ENCODE measurements around the gene SAC3D1.

GRCh38 chr11:65057526-65057925, 16.5 kb downstream of the SAC3D1 start:
- TF ChIP-seq, protein P1, sequence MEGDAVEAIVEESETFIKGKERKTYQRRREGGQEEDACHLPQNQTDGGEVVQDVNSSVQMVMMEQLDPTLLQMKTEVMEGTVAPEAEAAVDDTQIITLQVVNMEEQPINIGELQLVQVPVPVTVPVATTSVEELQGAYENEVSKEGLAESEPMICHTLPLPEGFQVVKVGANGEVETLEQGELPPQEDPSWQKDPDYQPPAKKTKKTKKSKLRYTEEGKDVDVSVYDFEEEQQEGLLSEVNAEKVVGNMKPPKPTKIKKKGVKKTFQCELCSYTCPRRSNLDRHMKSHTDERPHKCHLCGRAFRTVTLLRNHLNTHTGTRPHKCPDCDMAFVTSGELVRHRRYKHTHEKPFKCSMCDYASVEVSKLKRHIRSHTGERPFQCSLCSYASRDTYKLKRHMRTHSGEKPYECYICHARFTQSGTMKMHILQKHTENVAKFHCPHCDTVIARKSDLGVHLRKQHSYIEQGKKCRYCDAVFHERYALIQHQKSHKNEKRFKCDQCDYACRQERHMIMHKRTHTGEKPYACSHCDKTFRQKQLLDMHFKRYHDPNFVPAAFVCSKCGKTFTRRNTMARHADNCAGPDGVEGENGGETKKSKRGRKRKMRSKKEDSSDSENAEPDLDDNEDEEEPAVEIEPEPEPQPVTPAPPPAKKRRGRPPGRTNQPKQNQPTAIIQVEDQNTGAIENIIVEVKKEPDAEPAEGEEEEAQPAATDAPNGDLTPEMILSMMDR (IDR thresholded peaks at IDR 0.05), result no peak
- no peak for TF ChIP-seq POLR2A (IDR thresholded peaks at IDR 0.05)

All from right lobe of liver (tissue), 4 donors.